Measurements from ENCODE around the gene RFC5. TPM values are rescaled to one million over a fixed set of nuclear protein-coding genes. Genes with fewer than 3 reads are reported as not detected.

The RFC5 gene
- total and polyA plus RNA-seq, 2 of the 13 experiments (the other 11 are each of a cell fraction or from before 2014, with no cell fraction given), result 16.8 to 51.4 TPM

DNA sequence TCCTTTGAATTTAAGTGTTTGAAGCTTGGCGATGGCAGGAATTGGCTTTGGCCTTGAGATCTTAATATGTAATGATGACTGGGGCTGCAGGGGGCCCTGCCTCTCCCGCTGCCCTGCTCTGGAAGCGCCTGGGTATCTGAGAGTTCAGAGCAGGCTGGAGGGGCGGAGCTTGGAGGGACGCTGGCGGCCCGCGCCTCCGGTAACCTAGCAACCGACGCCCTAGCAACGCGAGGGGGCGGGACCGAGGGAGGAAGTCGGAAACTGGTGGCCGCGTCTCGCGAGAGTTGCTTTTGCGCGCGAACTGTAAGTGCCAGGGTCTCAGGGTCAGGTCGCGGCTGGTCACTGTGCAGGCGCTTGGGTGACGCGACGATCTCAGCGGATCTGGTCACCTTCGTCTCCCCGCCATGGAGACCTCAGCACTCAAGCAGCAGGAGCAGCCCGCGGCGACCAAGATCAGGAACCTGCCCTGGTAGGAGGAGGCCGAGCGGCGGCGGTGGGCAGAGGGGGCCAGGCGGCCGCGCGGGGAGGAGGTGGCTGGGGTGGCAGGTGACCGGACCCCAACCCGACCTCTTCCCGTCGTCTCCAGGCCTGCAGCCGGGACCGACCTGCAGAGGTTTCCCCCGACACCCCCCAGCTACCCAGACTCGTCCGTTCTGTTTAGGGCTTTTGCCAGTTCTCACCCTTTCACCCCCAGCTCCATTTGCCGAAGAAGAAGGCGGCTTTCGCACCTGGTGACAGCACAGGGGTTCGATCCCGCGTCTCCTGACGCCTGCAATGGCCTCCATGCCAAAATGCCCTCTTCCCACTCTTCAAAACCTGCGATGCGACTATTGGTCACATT is at the start of gene RFC5 (continued):
- TF ChIP-seq REL (CRISPR knock-in tag; conservative IDR thresholded peaks at IDR 0.05), result no peak
- TF ChIP-seq RFX3 (CRISPR knock-in tag; IDR thresholded peaks at IDR 0.05), result peak; percentile 97
- no peak for TF ChIP-seq CEBPB (IDR thresholded peaks at IDR 0.05; ENCODE audit: borderline replicate concordance, low read depth, low read length)
- no peak for TF ChIP-seq BCL3 (CRISPR knock-in tag; IDR thresholded peaks at IDR 0.05)
- TF ChIP-seq ZFP91 (CRISPR knock-in tag; IDR thresholded peaks at IDR 0.05; ENCODE audit: borderline replicate concordance), result peak; percentile 86; the same call in 1 of the 2 replicates
- TF ChIP-seq ZNF343 (CRISPR knock-in tag; IDR thresholded peaks at IDR 0.05), result no peak
- TF ChIP-seq ZNF10 (CRISPR knock-in tag; IDR thresholded peaks at IDR 0.05; ENCODE audit: borderline replicate concordance, low read depth), result no peak
- TF ChIP-seq TCF7L2 (IDR thresholded peaks at IDR 0.05; ENCODE audit: low read depth, low read length), result no peak
- TF ChIP-seq ZSCAN31 (CRISPR knock-in tag; IDR thresholded peaks at IDR 0.05; ENCODE audit: low read depth), result no peak
- peak; percentile 30; the same call in 1 of the 2 replicates for TF ChIP-seq IKZF5 (CRISPR knock-in tag; IDR thresholded peaks at IDR 0.05)
- no peak for TF ChIP-seq ATF1 (CRISPR knock-in tag; IDR thresholded peaks at IDR 0.05)
- no peak for TF ChIP-seq CHD4 (IDR thresholded peaks at IDR 0.05; ENCODE audit: borderline replicate concordance, low read length)
- peak; percentile 82; the same call in 1 of the 2 replicates for TF ChIP-seq E2F2 (CRISPR knock-in tag; IDR thresholded peaks at IDR 0.05; ENCODE audit: borderline replicate concordance)
- TF ChIP-seq ZMAT3 (CRISPR knock-in tag; conservative IDR thresholded peaks at IDR 0.05), result peak; percentile 28; the same call in 1 of the 2 replicates
- TF ChIP-seq BCL6 (CRISPR knock-in tag; IDR thresholded peaks at IDR 0.05), result no peak
- no peak for TF ChIP-seq ZFP82 (CRISPR knock-in tag; IDR thresholded peaks at IDR 0.05; ENCODE audit: borderline replicate concordance)
- TF ChIP-seq, protein P1, sequence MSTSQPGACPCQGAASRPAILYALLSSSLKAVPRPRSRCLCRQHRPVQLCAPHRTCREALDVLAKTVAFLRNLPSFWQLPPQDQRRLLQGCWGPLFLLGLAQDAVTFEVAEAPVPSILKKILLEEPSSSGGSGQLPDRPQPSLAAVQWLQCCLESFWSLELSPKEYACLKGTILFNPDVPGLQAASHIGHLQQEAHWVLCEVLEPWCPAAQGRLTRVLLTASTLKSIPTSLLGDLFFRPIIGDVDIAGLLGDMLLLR (CRISPR knock-in tag; IDR thresholded peaks at IDR 0.05), result peak; percentile 74
- no peak for TF ChIP-seq MBNL3 (CRISPR knock-in tag; conservative IDR thresholded peaks at IDR 0.05)
- TF ChIP-seq ZNF615 (CRISPR knock-in tag; IDR thresholded peaks at IDR 0.05; ENCODE audit: borderline replicate concordance), result no peak
- peak; percentile 88 for TF ChIP-seq BRF2 (CRISPR knock-in tag; IDR thresholded peaks at IDR 0.05)
